HEK293 (cell line): ENCODE data around the gene ZNF532.

Experiments used
- CTCF ChIA-PET: fragments of 350-600 bp; formaldehyde crosslinking; extraction: SDS; loops from one replicate; lab custom pipeline; 2021; ENCODE audit warnings: antibody characterized with exemption; lab: Yijun Ruan, JAX
- POLR2A ChIA-PET: fragments of 300-600 bp; formaldehyde crosslinking; extraction: SDS; loops from one replicate; lab custom pipeline; 2020; ENCODE audit warnings: antibody characterized with exemption, inconsistent platforms; lab: Yijun Ruan, JAX
- H3K27ac ChIP-seq: fragments of 200-500 bp; sonication (Bioruptor generic); 2 replicates; pipeline ENCODE4 v1.5.1; 2014; ENCODE audit warnings: low read depth, low read length, control low read depth, inconsistent platforms; ENCODE audit errors: extremely low read depth
- H3K36me3 ChIP-seq, 2 experiments: fragments of 200-500 bp in 1 of 2; sonication (Bioruptor generic) in 1 of 2; 1 replicate in 1 of 2; 2 replicates in 1 of 2; pipeline ENCODE4 v1.5.1; 2014 to 2017; ENCODE audit warnings: inconsistent platforms in 2 of 2, low read length in 2 of 2; ENCODE audit not compliant: control insufficient read depth in 2 of 2, insufficient read depth in 1 of 2
- H3K4me1 ChIP-seq: fragments of 200-500 bp; sonication (Bioruptor generic); 2 replicates; pipeline ENCODE4 v1.5.1; 2014; ENCODE audit warnings: mild to moderate bottlenecking, low read length, inconsistent platforms; ENCODE audit not compliant: control insufficient read depth, insufficient read depth
- H3K4me3 ChIP-seq: 2 replicates; pipeline ENCODE4 v1.5.1; 2011; ENCODE audit warnings: low read depth, mild to moderate bottlenecking, control low read depth, low read length, moderate library complexity
- H3K9me3 ChIP-seq: fragments of 200-500 bp; sonication (Bioruptor generic); 2 replicates; pipeline ENCODE4 v1.5.1; 2014; ENCODE audit warnings: low read depth, low read length, inconsistent platforms; ENCODE audit not compliant: control insufficient read depth, insufficient read depth
- BCL11A ChIP-seq: fragments of 450-650 bp; formaldehyde crosslinking; IDR thresholded peaks from 2 replicates; pipeline ENCODE4 v1.5.1; 2016; ENCODE audit warnings: low read depth, missing biosample characterization, missing genetic modification characterization
- BCL11B ChIP-seq: fragments of 450-650 bp; formaldehyde crosslinking; IDR thresholded peaks from 2 replicates; pipeline ENCODE4 v1.5.1; 2016; ENCODE audit warnings: low read depth, missing biosample characterization, missing genetic modification characterization
- GLI4 ChIP-seq: fragments of 450-650 bp; formaldehyde crosslinking; IDR thresholded peaks from 2 replicates; pipeline ENCODE4 v1.5.1; 2016; ENCODE audit warnings: missing biosample characterization, missing genetic modification characterization
- HOXC10 ChIP-seq: sonication (generic); formaldehyde crosslinking; IDR thresholded peaks from 2 replicates; pipeline ENCODE4 v1.8.1; 2023; ENCODE audit warnings: mild to moderate bottlenecking, missing genetic modification reagents
- KLF1 ChIP-seq: fragments of 450-650 bp; formaldehyde crosslinking; IDR thresholded peaks from 2 replicates; pipeline ENCODE4 v1.5.1; 2016; ENCODE audit warnings: missing biosample characterization, missing genetic modification characterization
- KLF8 ChIP-seq: fragments of 450-650 bp; formaldehyde crosslinking; IDR thresholded peaks from 2 replicates; pipeline ENCODE4 v1.5.1; 2016; ENCODE audit warnings: missing biosample characterization, missing genetic modification characterization
- KLF9 ChIP-seq: fragments of 450-650 bp; formaldehyde crosslinking; IDR thresholded peaks from 2 replicates; pipeline ENCODE4 v1.5.1; 2016; ENCODE audit warnings: missing biosample characterization, missing genetic modification characterization, low read depth
- PRDM6 ChIP-seq: fragments of 450-650 bp; formaldehyde crosslinking; IDR thresholded peaks from 2 replicates; pipeline ENCODE4 v1.5.1; 2017; ENCODE audit warnings: missing biosample characterization, missing genetic modification characterization
- SP2 ChIP-seq: fragments of 450-650 bp; formaldehyde crosslinking; IDR thresholded peaks from 2 replicates; pipeline ENCODE4 v1.5.1; 2016; ENCODE audit warnings: missing biosample characterization, missing genetic modification characterization
- TCF7L2 ChIP-seq: IDR thresholded peaks from 2 replicates; pipeline ENCODE4 v1.6.1; 2011; ENCODE audit warnings: low read depth, mild to moderate bottlenecking, inconsistent platforms, low read length, moderate library complexity, borderline replicate concordance
- WT1 ChIP-seq: fragments of 450-650 bp; formaldehyde crosslinking; IDR thresholded peaks from 2 replicates; pipeline ENCODE4 v1.5.1; 2016; ENCODE audit warnings: missing biosample characterization, missing genetic modification characterization
- ZBTB1 ChIP-seq: fragments of 450-650 bp; formaldehyde crosslinking; IDR thresholded peaks from 2 replicates; pipeline ENCODE4 v1.5.1; 2016; ENCODE audit warnings: missing biosample characterization, missing genetic modification characterization
- ZBTB20 ChIP-seq: fragments of 450-650 bp; formaldehyde crosslinking; IDR thresholded peaks from 2 replicates; pipeline ENCODE4 v1.5.1; 2016; ENCODE audit warnings: missing biosample characterization, missing genetic modification characterization
- ZNF174 ChIP-seq: fragments of 450-650 bp; formaldehyde crosslinking; IDR thresholded peaks from 2 replicates; pipeline ENCODE4 v1.5.0; 2017; ENCODE audit warnings: missing biosample characterization, mild to moderate bottlenecking, missing genetic modification characterization
- ZNF24 ChIP-seq: fragments of 450-650 bp; formaldehyde crosslinking; IDR thresholded peaks from 2 replicates; pipeline ENCODE4 v1.5.1; 2016; ENCODE audit warnings: missing biosample characterization, missing genetic modification characterization
- ZNF302 ChIP-seq: fragments of 450-650 bp; formaldehyde crosslinking; IDR thresholded peaks from 2 replicates; pipeline ENCODE4 v1.5.1; 2016; ENCODE audit warnings: missing biosample characterization, missing genetic modification characterization, low read depth
- ZNF335 ChIP-seq: fragments of 450-650 bp; formaldehyde crosslinking; conservative IDR thresholded peaks from 2 replicates; pipeline ENCODE4 v1.5.1; 2016; ENCODE audit warnings: missing biosample characterization, missing genetic modification characterization
- ZNF391 ChIP-seq: fragments of 450-650 bp; formaldehyde crosslinking; IDR thresholded peaks from 2 replicates; pipeline ENCODE4 v1.5.1; 2016; ENCODE audit warnings: low read depth, missing biosample characterization, missing genetic modification characterization, borderline replicate concordance
- ZNF473 ChIP-seq: fragments of 450-650 bp; formaldehyde crosslinking; IDR thresholded peaks from 2 replicates; pipeline ENCODE4 v1.5.1; 2017; ENCODE audit warnings: missing biosample characterization, missing genetic modification characterization
- ZNF501 ChIP-seq: fragments of 450-650 bp; formaldehyde crosslinking; IDR thresholded peaks from 2 replicates; pipeline ENCODE4 v1.5.1; 2016; ENCODE audit warnings: missing biosample characterization, missing genetic modification characterization
- ZNF510 ChIP-seq: fragments of 450-650 bp; formaldehyde crosslinking; IDR thresholded peaks from 2 replicates; pipeline ENCODE4 v1.5.1; 2018; ENCODE audit warnings: mild to moderate bottlenecking, missing genetic modification characterization, missing biosample characterization; ENCODE audit not compliant: insufficient replicate concordance
- ZNF514 ChIP-seq: fragments of 450-650 bp; formaldehyde crosslinking; IDR thresholded peaks from 2 replicates; pipeline ENCODE4 v1.5.1; 2016; ENCODE audit warnings: missing biosample characterization, missing genetic modification characterization
- ZNF558 ChIP-seq: fragments of 450-650 bp; formaldehyde crosslinking; IDR thresholded peaks from 2 replicates; pipeline ENCODE4 v1.5.1; 2016; ENCODE audit warnings: missing biosample characterization, missing genetic modification characterization
- ZNF560 ChIP-seq: fragments of 450-650 bp; formaldehyde crosslinking; IDR thresholded peaks from 2 replicates; pipeline ENCODE4 v1.5.1; 2017; ENCODE audit warnings: missing biosample characterization, missing genetic modification characterization, borderline replicate concordance
- ZNF585B ChIP-seq: fragments of 450-650 bp; formaldehyde crosslinking; IDR thresholded peaks from 2 replicates; pipeline ENCODE4 v1.5.1; 2016; ENCODE audit warnings: missing biosample characterization, missing genetic modification characterization
- ZNF623 ChIP-seq: fragments of 450-650 bp; formaldehyde crosslinking; IDR thresholded peaks from 2 replicates; pipeline ENCODE4 v1.5.1; 2016; ENCODE audit warnings: missing biosample characterization, missing genetic modification characterization
- ZNF626 ChIP-seq: fragments of 450-650 bp; sonication (Bioruptor Pico); formaldehyde crosslinking; IDR thresholded peaks from 2 replicates; pipeline ENCODE4 v1.5.1; 2018; ENCODE audit warnings: missing biosample characterization, missing genetic modification characterization, inconsistent platforms
- ZNF639 ChIP-seq: fragments of 450-650 bp; formaldehyde crosslinking; IDR thresholded peaks from 2 replicates; pipeline ENCODE4 v1.5.1; 2016; ENCODE audit warnings: missing biosample characterization, missing genetic modification characterization
- ZNF785 ChIP-seq: fragments of 450-650 bp; formaldehyde crosslinking; IDR thresholded peaks from 2 replicates; pipeline ENCODE4 v1.5.1; 2016; ENCODE audit warnings: missing biosample characterization, missing genetic modification characterization
- ZSCAN18 ChIP-seq: fragments of 450-650 bp; formaldehyde crosslinking; IDR thresholded peaks from 2 replicates; pipeline ENCODE4 v1.5.1; 2016; ENCODE audit warnings: missing biosample characterization, missing genetic modification characterization

ZNF532 gene

GRCh38 chr18:58975296-58975695 is 110.6 kb downstream of the ZNF532 start:
- Histone ChIP-seq H3K4me1 (no peaks in the 10 kb centered on the region), H3K36me3 (no peaks in the 10 kb centered on the region), H3K9me3 (no peaks in the 10 kb centered on the region), H3K4me3 (no peak overlapping the region), H3K27ac (no peak overlapping the region)
- POLR2A ChIA-PET = no interaction called here
- TF ChIP-seq ZNF623 (tag by site-specific recombination) (no peak), ZNF473 (no peak), ZNF785 (tag by site-specific recombination) (no peak), KLF1 (tag by site-specific recombination) (no peak), ZSCAN18 (no peak), ZNF585B (no peak), WT1 (no peak), ZNF639 (tag by site-specific recombination) (no peak), KLF9 (tag by site-specific recombination) (no peak)
- CTCF ChIA-PET = interaction anchor here (1.1 kb wide), 1 partner anchor 193 kb away, joined by 4 read pairs; no protein-coding TSS in a partner anchor

- H3K4me3 ChIP-seq = no peak overlapping the region
- no peaks in the 10 kb centered on the region for H3K36me3 ChIP-seq
- ChIA-PET CTCF (interaction anchor here (1.1 kb wide), 1 partner anchor 194 kb away, joined by 4 read pairs; no protein-coding TSS in a partner anchor), POLR2A (no interaction called here)
- no peaks in the 10 kb centered on the region for H3K9me3 ChIP-seq
- H3K4me1 ChIP-seq = no peaks in the 10 kb centered on the region
- H3K27ac ChIP-seq = no peak overlapping the region
- no peak for TF ChIP-seq ZNF626 (tag by site-specific recombination)
- TF ChIP-seq KLF1 (tag by site-specific recombination) = no peak
- no peak for TF ChIP-seq HOXC10
- no peak for TF ChIP-seq BCL11B
- no peak for TF ChIP-seq SP2 (tag by site-specific recombination)
- TF ChIP-seq PRDM6 = no peak
- no peak for TF ChIP-seq ZNF174 (tag by site-specific recombination)
- no peak for TF ChIP-seq ZNF510
- no peak for TF ChIP-seq ZNF302 (tag by site-specific recombination)
- no peak for TF ChIP-seq ZNF391
- no peak for TF ChIP-seq KLF8 (tag by site-specific recombination)
- TF ChIP-seq ZBTB1 (tag by site-specific recombination) = no peak
Measured at GRCh38 chr18:58975781-58976180, 111.1 kb downstream of the ZNF532 start.

- POLR2A ChIA-PET = no interaction called here
- Histone ChIP-seq H3K4me3 (no peak overlapping the region), H3K36me3 (no peaks in the 10 kb centered on the region; a peak in 1 of 3 replicates), H3K4me1 (no peaks in the 10 kb centered on the region), H3K9me3 (no peaks in the 10 kb centered on the region), H3K27ac (no peak overlapping the region)
- CTCF ChIA-PET = no interaction called here
- TF ChIP-seq ZNF335 (no peak), ZNF514 (no peak), ZNF558 (tag by site-specific recombination) (no peak), ZBTB20 (tag by site-specific recombination) (no peak), ZNF560 (no peak), ZNF24 (no peak), TCF7L2 (no peak), GLI4 (tag by site-specific recombination) (no peak), ZNF501 (tag by site-specific recombination) (no peak), BCL11A (no peak)
Measured at GRCh38 chr18:58977223-58977622, 112.5 kb downstream of the ZNF532 start.
